ENCODE results near the gene PARP9.

Gene PARP9

GRCh38 chr3:122535964-122536631 lies 28.0 kb downstream of the PARP9 start:
- TF ChIP-seq CTCF (IDR thresholded peaks at IDR 0.05; ENCODE audit: control insufficient read depth, insufficient read depth, low read depth, low read length, missing control alignments) = no peak
- DNase-seq (ENCODE audit: low read depth) = no peak
- H3K4me3 ChIP-seq (ENCODE audit: control insufficient read depth, low read depth, low read length) = no peak overlapping the region

- TF ChIP-seq CTCF (IDR thresholded peaks at IDR 0.05; ENCODE audit: control insufficient read depth, insufficient read depth, low read depth, low read length, missing control alignments) = no peak
- no peak overlapping the region for H3K4me3 ChIP-seq (ENCODE audit: control insufficient read depth, low read depth, low read length)
- DNase-seq (ENCODE audit: low read depth) = peak; percentile 61
Observed at GRCh38 chr3:122533931-122534334, 30.2 kb downstream of the PARP9 start.

- DNase-seq (ENCODE audit: low read depth) = no peak
- no peak for TF ChIP-seq CTCF (IDR thresholded peaks at IDR 0.05; ENCODE audit: control insufficient read depth, insufficient read depth, low read depth, low read length, missing control alignments)
- H3K4me3 ChIP-seq (ENCODE audit: control insufficient read depth, low read depth, low read length) = no peak overlapping the region
Observed at GRCh38 chr3:122533480-122533879, 30.6 kb downstream of the PARP9 start.

- no peak for TF ChIP-seq CTCF (IDR thresholded peaks at IDR 0.05; ENCODE audit: control insufficient read depth, insufficient read depth, low read depth, low read length, missing control alignments)
- H3K4me3 ChIP-seq (ENCODE audit: control insufficient read depth, low read depth, low read length) = no peak overlapping the region
- DNase-seq (ENCODE audit: low read depth) = no peak
Observed at GRCh38 chr3:122530164-122530563, 33.9 kb downstream of the PARP9 start.

- no peak for TF ChIP-seq CTCF (IDR thresholded peaks at IDR 0.05; ENCODE audit: control insufficient read depth, insufficient read depth, low read depth, low read length, missing control alignments)
- no peak for DNase-seq (ENCODE audit: low read depth)
- no peak overlapping the region for H3K4me3 ChIP-seq (ENCODE audit: control insufficient read depth, low read depth, low read length)
Observed at GRCh38 chr3:122523317-122523716, 40.8 kb downstream of the PARP9 start.

- TF ChIP-seq CTCF (IDR thresholded peaks at IDR 0.05; ENCODE audit: control insufficient read depth, insufficient read depth, low read depth, low read length, missing control alignments) = no peak
- H3K4me3 ChIP-seq (ENCODE audit: control insufficient read depth, low read depth, low read length) = no peak overlapping the region
- no peak for DNase-seq (ENCODE audit: low read depth)
Observed at GRCh38 chr3:122520861-122521260, 43.2 kb downstream of the PARP9 start.

Measured in AG09309 (cell line).